Natural killer cell (primary cell): Measurements from ENCODE around the gene ZNF521. TPM values are rescaled to one million over a fixed set of nuclear protein-coding genes. Genes with fewer than 3 reads are reported as not detected.

Source experiments
- ATAC-seq, 3 donors: fragments of 150-1000 bp in 2 of 3; fragments of 200-7000 bp in 1 of 3; cut with Tn5 transposase; 1 replicate in 1 of 3; 2 replicates in 2 of 3; pipeline ENCODE4 v1.10.0; 2021; ENCODE audit warnings: mild to moderate bottlenecking in 2 of 3, moderate library complexity in 2 of 3
- DNase-seq, 2 donors: peaks; one replicate each; pipeline versions ENCODE4 v3.0.0 to v3.0.0-alpha.2; 2013 to 2021; ENCODE audit warnings: mixed read lengths in 1 of 2
- H3K27ac ChIP-seq: one replicate; pipeline ENCODE4 v1.5.1; 2013; ENCODE audit warnings: mild to moderate bottlenecking, low read length
- H3K27me3 ChIP-seq: one replicate; pipeline ENCODE4 v1.6.1; 2013; ENCODE audit warnings: low read length; ENCODE audit not compliant: control insufficient read depth, insufficient read depth
- H3K36me3 ChIP-seq: one replicate; pipeline ENCODE4 v1.6.1; 2013; ENCODE audit warnings: low read length; ENCODE audit not compliant: control insufficient read depth, insufficient read depth
- H3K4me1 ChIP-seq: one replicate; pipeline ENCODE4 v1.6.1; 2013; ENCODE audit warnings: low read length; ENCODE audit not compliant: control insufficient read depth, insufficient read depth
- H3K4me3 ChIP-seq: one replicate; pipeline ENCODE4 v1.5.1; 2013; ENCODE audit warnings: low read length
- H3K9me3 ChIP-seq: one replicate; pipeline ENCODE4 v1.6.1; 2013; ENCODE audit warnings: low read length; ENCODE audit not compliant: control insufficient read depth, insufficient read depth
- H3K27ac Mint-ChIP-seq, 2 donors: one replicate each; pipeline ENCODE4 v1.8.0; 2022; ENCODE audit warnings: mild to moderate bottlenecking in 2 of 2, mixed read lengths in 2 of 2, moderate library complexity in 1 of 2
- H3K27me3 Mint-ChIP-seq, 2 donors: one replicate each; pipeline ENCODE4 v1.8.0; 2022; ENCODE audit warnings: low read depth in 2 of 2, mixed read lengths in 2 of 2
- H3K36me3 Mint-ChIP-seq: one replicate; pipeline ENCODE4 v1.8.0; 2022; ENCODE audit warnings: mixed read lengths
- H3K4me1 Mint-ChIP-seq, 2 donors: one replicate each; pipeline ENCODE4 v1.8.0; 2022; ENCODE audit warnings: mixed read lengths in 2 of 2
- H3K4me3 Mint-ChIP-seq: one replicate; pipeline ENCODE4 v1.8.0; 2022; ENCODE audit warnings: mild to moderate bottlenecking, moderate library complexity, mixed read lengths
- H3K9me3 Mint-ChIP-seq, 2 donors: one replicate each; pipeline ENCODE4 v1.8.0; 2022; ENCODE audit warnings: mixed read lengths in 2 of 2
- CTCF ChIP-seq: fragments of 200-600 bp; IDR thresholded peaks from one replicate; pipeline ENCODE4 v1.8.0; 2022; ENCODE audit warnings: antibody characterized with exemption
- WGBS: methylation state at CpG from one replicate; pipeline ENCODE4 v1.1.7; 2013; ENCODE audit warnings: missing lambda C conversion rate; ENCODE audit not compliant: insufficient coverage; 5-methylcytosine and 5-hydroxymethylcytosine counted together
- intact Hi-C: fragments of 100-400 bp; cut with micrococcal nuclease; formaldehyde crosslinking; loops from one replicate; pipeline ENCODE4 v1.14.2; 2022
- total RNA-seq, 4 donors: library from RNA; stranded (reverse); fragments of 120-200 nt in 1 of 4; gene quantifications; one replicate each; pipeline versions ENCODE4 v1.2.3 to v1.2.4, GENCODE V29; 2013 to 2022

The ZNF521 gene
- total RNA-seq, 3 donors from 2014 or later (not counting 1 experiment from before 2014, with no cell fraction given), result 0.19 to 3.5 (median 0.54) TPM

GRCh38 chr18:25056429-25056828 is 295.5 kb downstream of the ZNF521 start:
- Histone ChIP-seq H3K36me3 (no peaks in the 10 kb centered on the region), H3K9me3 (no peaks in the 10 kb centered on the region), H3K27ac (no peak overlapping the region), H3K4me3 (no peak overlapping the region), H3K4me1 (no peaks in the 10 kb centered on the region), H3K27me3 (no peaks in the 10 kb centered on the region)
- no peaks in the 10 kb centered on the region for H3K4me1 Mint-ChIP-seq
- DNase-seq, result no peak
- TF ChIP-seq CTCF, result no peak
- no peak overlapping the region for H3K4me3 Mint-ChIP-seq
- 80% methylated on average over 8 of the region's 8 CpGs for WGBS
- intact Hi-C loops, result no loop called here
- no peaks in the 10 kb centered on the region for H3K9me3 Mint-ChIP-seq
- H3K27me3 Mint-ChIP-seq, result no peaks in the 10 kb centered on the region
- no peak for ATAC-seq
- no peak overlapping the region for H3K27ac Mint-ChIP-seq
- H3K36me3 Mint-ChIP-seq, result no peaks in the 10 kb centered on the region

- no peaks in the 10 kb centered on the region for H3K36me3 Mint-ChIP-seq
- DNase-seq (no peak), ATAC-seq (no peak)
- H3K27me3 ChIP-seq, result no peaks in the 10 kb centered on the region
- no peak overlapping the region for H3K27ac ChIP-seq
- TF ChIP-seq CTCF, result no peak
- H3K4me1 Mint-ChIP-seq, result no peaks in the 10 kb centered on the region
- intact Hi-C loops, result no loop called here
- H3K9me3 ChIP-seq, result no peaks in the 10 kb centered on the region
- H3K4me3 Mint-ChIP-seq, result no peak overlapping the region
- 31% methylated on average over 3 of the region's 4 CpGs for WGBS
- H3K36me3 ChIP-seq, result no peaks in the 10 kb centered on the region
- no peaks in the 10 kb centered on the region for H3K4me1 ChIP-seq
- H3K27ac Mint-ChIP-seq, result no peak overlapping the region
- H3K27me3 Mint-ChIP-seq, result no peaks in the 10 kb centered on the region
- no peaks in the 10 kb centered on the region for H3K9me3 Mint-ChIP-seq
- no peak overlapping the region for H3K4me3 ChIP-seq
These were observed 296.9 kb downstream of the ZNF521 start for GRCh38 chr18:25055076-25055475.

- Histone ChIP-seq H3K4me3 (no peak overlapping the region), H3K27ac (no peak overlapping the region), H3K4me1 (no peaks in the 10 kb centered on the region), H3K9me3 (no peaks in the 10 kb centered on the region), H3K27me3 (no peaks in the 10 kb centered on the region), H3K36me3 (no peaks in the 10 kb centered on the region)
- Mint-ChIP-seq H3K4me1 (no peaks in the 10 kb centered on the region), H3K4me3 (no peak overlapping the region), H3K9me3 (no peaks in the 10 kb centered on the region), H3K27ac (no peak overlapping the region), H3K36me3 (no peaks in the 10 kb centered on the region), H3K27me3 (no peaks in the 10 kb centered on the region)
- DNase-seq (no peak), ATAC-seq (no peak)
- intact Hi-C loops, result no loop called here
- no peak for TF ChIP-seq CTCF
- WGBS, result 85% methylated on average over 6 of the region's 6 CpGs
These were observed 298.5 kb downstream of the ZNF521 start for GRCh38 chr18:25053466-25053865.

GRCh38 chr18:25052511-25052921 is 299.4 kb downstream of the ZNF521 start:
- Histone ChIP-seq H3K9me3 (no peaks in the 10 kb centered on the region), H3K27ac (no peak overlapping the region), H3K27me3 (no peaks in the 10 kb centered on the region), H3K4me3 (no peak overlapping the region), H3K36me3 (no peaks in the 10 kb centered on the region), H3K4me1 (no peaks in the 10 kb centered on the region)
- Mint-ChIP-seq H3K4me1 (no peaks in the 10 kb centered on the region), H3K9me3 (no peaks in the 10 kb centered on the region), H3K27ac (no peak overlapping the region), H3K4me3 (no peak overlapping the region), H3K36me3 (no peaks in the 10 kb centered on the region), H3K27me3 (no peaks in the 10 kb centered on the region)
- DNase-seq, result no peak
- no peak for TF ChIP-seq CTCF
- intact Hi-C loops, result no loop called here
- no peak for ATAC-seq
- WGBS, result 100% methylated on average over 2 of the region's 4 CpGs
